GM18511 (cell line): Measurements from ENCODE around the gene ALKBH1.
"Not testable (repeated sequence)": the region's sequence is repeated elsewhere in the genome, so short reads cannot be mapped to it uniquely, and the experiment has no call there.

Source experiments
- ATAC-seq: cut with Tn5 transposase; IDR thresholded peaks from one replicate; pipeline ENCODE4 v1.9.1; 2021; ENCODE audit warnings: mild to moderate bottlenecking, moderate library complexity; ENCODE audit not compliant: unreplicated experiment

Gene ALKBH1

DNA sequence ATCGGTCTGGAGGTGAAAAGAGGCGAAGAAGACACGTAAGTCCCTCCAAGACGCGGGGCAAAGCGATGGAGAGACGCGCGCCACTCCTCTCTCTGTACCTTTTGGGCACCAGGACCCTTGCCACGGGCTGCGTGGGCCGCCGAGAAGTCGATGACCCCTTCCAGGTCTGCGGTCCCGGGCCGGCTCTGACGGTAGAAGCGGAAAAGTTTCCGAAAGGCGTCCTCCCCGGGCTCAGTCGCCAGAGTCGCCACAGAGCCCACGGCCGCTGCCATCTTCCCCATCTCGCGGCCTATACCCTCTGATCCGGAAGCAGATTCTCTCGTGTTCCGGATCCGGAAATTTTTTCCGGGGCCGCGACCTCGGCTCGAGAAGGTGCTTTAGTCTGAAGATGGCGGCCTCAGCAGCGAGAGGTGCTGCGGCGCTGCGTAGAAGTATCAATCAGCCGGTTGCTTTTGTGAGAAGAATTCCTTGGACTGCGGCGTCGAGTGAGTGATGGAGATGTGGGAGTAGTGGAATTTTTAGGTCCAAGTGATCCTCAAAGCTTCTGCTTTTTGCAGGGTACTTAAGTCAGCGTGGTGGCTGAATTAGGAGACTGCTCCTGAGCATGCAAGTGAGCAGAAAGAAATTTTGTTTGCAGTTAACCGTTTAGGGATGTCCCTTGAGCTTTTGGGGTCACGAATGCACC, at the start of gene ALKBH1, which contains the start of gene SLIRP:
TSS of gene ALKBH1 (minus strand) at position 300 of the 685 bp plus-strand sequence. CDS start at position 281, 19 bp downstream.
TSS of gene SLIRP (plus strand) at position 380 of the 685 bp plus-strand sequence. CDS start at position 389, 9 bp downstream.
- peak; percentile 99 for ATAC-seq

GRCh38 chr14:77752799-77753516, 45.1 kb upstream of the ALKBH1 start:
- no peak for ATAC-seq

- no peak for ATAC-seq
Measured at GRCh38 chr14:77752266-77752665, 44.4 kb upstream of the ALKBH1 start.

- ATAC-seq: not testable (repeated sequence)
Measured at GRCh38 chr14:77747425-77747824, 39.6 kb upstream of the ALKBH1 start.

DNA sequence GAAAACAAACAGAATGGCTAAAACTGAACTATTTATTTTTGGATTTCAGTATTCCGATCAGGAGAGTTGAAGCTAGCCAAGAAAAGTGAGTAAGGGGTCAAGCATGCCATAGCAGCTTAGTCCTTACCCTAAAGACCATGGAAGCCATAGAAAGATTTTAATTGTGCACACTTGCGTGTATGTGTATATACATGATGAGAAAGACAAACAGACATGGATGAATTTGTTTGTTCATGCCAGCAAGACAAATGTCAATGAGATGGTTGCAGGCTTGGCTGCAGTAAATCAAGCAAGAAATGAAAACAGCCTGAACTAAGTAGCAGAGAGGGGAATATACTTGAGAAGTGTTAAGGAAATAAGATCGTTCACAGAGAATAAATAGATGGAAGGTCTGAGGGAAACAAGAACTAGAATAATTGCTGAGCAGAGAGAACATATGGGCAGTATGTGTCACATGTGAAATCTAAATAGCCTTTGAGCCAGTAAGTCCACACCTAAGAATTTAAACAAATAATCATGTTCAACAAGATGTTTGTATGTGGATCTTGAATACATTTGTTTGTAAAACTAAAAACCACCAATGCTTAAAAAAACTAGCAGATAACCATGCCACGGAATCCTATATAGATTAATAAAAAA, 38.4 kb upstream of the ALKBH1 start:
- ATAC-seq: no peak

DNA sequence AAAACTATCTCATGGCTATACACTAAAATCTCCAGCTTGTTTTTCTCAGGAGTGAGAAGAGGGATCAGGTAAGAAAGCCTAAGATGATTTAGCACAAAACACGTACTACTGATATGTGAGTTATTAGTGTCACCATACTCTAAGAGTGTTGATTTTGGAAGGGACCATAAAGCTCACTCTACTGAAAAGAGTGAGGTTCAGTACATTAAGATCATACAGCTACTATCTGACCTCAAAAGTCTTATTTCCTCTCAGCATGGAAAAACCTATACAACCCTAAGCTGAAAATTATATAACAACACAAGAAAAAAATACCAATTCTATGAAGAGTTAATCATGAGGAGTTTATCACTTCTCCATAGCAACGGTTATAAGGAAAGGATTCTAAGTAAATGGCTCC, 33.6 kb upstream of the ALKBH1 start:
- no peak for ATAC-seq

DNA sequence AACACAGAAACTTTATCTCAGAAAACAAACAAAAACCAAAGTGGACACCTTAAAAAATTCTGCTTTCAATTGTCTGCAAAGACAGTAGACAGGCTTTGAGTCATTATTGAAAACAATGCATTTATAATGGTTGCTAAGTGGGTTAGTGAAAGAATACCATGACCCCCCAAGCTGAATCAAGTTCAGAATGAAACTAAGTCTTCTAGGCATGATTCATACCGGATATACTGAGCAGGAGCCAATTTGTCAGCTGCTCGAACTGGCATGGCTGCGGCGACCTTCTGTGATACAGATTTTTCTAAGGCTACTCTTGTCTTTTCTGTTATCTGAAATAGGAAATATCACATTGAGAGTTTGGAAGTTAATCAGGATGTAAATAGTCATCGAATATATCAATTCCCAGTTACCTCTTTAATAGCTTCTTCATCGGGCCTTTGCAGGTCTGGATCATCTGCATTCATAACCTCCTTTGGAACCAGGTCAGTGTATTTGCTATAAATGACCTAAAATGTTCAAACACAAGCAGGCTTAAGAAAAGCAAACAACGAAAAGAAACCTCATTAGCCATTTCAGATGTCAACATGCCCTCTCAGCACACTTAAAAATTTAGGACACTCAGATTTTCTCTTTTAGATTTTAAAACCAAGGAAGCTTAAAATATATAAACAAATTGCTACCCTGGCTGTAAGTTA, 30.9 kb upstream of the ALKBH1 start:
- ATAC-seq: no peak

DNA sequence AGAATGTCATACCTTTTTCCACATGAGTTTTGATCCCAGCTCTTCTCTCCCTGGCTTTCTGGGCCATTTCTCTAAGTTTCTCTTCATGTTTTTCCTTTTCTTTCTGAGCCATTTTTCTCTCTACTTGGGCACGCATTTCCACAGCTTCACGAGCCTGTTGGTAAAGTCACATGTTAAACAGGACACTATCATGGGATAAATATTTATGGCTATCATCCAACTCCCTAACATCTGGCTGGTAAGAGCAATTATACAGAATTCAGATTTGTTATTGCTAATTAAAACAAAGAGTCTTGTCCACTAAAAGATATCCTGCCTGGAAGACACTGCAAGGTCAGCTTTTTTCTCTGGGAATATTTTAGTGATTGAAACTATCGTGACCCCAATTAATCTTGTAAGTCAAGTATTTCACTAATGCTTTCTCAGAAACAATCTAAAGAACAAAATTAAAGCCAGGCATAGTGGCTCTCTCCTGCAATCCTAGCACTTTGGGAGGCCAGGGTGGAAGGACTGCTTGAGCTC, 23.2 kb upstream of the ALKBH1 start:
- ATAC-seq: no peak

DNA sequence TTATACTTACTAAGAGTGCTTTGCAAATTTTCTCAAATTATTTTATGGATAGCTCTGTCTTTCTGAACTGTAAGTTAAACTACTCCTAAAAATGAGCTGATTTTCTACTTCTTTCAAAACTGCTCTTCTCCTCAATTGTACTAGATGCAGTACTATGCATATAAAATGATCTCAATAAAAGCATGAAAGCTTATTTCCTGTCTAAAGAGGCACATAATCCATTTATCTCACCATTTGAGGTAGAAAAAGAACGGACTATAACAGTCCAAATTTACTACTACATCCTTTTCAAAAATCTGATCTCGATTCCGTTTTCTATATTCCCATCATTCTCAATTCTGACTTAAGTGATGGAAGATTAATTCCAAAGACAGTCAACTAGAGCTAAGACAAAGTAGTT, 14.5 kb upstream of the ALKBH1 start:
- no peak for ATAC-seq

- ATAC-seq: no peak
Measured at GRCh38 chr14:77721437-77721836, 13.6 kb upstream of the ALKBH1 start.

- ATAC-seq: no peak
Measured at GRCh38 chr14:77717608-77718305, 9.9 kb upstream of the ALKBH1 start.

DNA sequence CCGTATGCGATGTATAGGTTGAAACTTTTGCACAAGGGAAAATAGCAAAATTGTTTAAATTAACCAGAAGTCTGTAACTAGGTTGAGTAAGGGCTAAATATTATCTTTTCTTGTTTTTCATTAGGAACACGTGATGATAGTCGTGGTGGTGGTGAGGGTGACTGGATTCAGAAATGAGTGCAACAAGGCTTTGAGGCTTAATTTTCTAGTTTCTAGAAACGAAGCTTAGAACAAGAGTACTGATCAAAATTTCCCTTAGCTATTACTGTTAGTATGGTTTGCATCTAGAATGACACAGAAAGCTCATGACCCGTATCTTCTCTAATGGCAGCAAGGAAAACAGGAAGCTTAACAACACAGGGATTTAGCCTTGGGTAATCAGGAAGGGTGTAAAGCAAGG, 7.1 kb upstream of the ALKBH1 start:
- ATAC-seq: no peak

GRCh38 chr14:77710364-77710763, 2.5 kb upstream of the ALKBH1 start:
- no peak for ATAC-seq

DNA sequence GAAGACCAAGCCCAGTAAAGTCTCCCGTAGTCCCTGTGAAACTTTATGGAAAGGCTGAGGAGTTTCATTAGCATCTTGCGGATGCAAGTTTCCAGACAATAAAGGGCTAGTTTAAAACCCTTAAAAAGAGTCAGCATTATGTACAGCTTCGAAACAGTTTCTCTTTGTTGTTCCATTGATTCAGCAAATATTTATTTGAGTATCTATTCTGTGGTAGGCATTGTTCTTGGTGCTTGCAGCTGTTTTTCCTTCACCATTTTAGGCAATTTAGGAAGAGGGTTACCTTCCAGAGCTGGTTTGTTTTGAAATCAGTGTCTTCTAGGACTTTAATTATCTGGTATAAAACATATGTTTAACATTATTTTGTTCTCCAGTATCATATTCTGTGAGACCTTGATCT, 1.6 kb upstream of the ALKBH1 start:
- ATAC-seq: no peak

DNA sequence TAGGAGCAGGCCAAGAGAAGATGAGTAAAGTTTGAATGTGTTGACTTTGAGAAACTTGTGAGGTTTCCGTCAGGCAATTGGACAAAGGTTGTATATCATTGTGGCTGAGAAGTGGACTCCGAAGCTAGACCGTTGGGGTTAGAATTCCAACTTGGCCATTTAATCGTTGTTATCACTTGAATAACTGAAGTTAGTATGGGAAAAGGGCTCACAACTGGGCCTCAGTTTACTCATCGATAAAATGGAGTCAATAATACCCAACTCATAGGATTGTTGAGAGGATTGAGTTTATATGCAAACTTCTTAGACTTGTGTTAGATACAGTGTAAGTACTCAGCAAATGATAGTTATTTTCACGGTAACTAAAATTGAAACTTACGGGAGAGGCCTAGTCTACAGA, 926 bp upstream of the ALKBH1 start:
- no peak for ATAC-seq

- peak; percentile 37 for ATAC-seq
Measured at GRCh38 chr14:77707355-77707723, 484 bp downstream of the ALKBH1 start.

DNA sequence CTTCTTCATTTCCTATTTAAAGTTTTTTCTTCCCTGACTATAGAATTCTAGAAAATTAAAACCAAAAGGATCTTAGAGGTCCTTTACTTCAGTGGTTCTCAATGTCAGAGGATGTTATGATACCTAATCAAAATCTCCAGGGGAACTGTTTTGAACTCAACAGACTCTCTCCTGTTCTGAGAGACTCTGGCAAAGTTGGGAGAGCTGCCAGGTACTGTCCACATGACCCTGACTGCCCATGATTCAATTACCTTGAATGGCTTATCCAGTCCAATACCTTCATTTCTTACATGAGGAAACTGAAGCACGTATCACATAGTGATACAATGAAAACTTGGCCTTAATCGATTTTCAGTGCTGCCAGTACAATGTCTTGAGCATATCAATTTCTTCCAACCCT, 16.6 kb downstream of the ALKBH1 start:
- no peak for ATAC-seq

DNA sequence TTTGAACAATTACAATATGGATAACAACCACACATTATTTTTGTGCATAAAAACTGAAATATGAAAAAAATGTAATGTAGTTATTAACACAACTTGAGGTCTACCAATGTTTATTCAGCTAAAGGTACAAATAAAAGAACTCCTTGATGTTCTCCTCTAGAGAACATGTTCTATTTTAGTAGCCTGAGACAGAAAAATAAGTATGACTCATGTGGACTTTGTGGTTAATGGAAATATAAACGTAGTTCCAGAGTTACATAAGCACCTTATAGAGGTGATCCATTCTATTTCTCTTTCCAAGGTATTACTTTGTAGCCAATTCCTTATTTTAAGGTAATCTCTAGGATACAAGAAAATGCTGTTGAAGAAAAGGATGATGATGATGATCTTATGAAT, 25.7 kb downstream of the ALKBH1 start:
- no peak for ATAC-seq

- no peak for ATAC-seq
Measured at GRCh38 chr14:77681196-77682157, 26.3 kb downstream of the ALKBH1 start.
